ENCODE data around the gene ABCF1.

DNA sequence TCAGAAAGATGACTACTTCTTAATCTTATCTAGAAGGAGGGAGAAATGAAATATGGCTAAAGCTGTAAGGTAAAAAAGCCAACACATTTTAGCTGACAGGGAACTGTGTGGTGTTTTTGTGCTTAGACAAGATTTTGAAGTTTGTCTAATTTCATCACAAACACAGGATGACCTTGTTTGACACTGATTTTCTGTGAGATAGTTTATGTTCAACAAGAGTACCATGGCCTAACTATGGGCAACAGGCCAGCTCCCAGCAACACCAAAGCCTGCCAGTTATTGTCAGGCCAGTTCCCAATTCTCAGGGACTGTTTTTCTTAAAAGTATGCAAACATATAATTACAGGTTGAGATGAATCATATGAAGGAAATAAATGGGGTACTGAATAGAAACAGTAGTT lies 5.5 kb upstream of the ABCF1 start:
- TF ChIP-seq, protein P1, sequence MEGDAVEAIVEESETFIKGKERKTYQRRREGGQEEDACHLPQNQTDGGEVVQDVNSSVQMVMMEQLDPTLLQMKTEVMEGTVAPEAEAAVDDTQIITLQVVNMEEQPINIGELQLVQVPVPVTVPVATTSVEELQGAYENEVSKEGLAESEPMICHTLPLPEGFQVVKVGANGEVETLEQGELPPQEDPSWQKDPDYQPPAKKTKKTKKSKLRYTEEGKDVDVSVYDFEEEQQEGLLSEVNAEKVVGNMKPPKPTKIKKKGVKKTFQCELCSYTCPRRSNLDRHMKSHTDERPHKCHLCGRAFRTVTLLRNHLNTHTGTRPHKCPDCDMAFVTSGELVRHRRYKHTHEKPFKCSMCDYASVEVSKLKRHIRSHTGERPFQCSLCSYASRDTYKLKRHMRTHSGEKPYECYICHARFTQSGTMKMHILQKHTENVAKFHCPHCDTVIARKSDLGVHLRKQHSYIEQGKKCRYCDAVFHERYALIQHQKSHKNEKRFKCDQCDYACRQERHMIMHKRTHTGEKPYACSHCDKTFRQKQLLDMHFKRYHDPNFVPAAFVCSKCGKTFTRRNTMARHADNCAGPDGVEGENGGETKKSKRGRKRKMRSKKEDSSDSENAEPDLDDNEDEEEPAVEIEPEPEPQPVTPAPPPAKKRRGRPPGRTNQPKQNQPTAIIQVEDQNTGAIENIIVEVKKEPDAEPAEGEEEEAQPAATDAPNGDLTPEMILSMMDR (IDR thresholded peaks at IDR 0.05; ENCODE audit: borderline replicate concordance, extremely low read depth, low read length, poor library complexity, severe bottlenecking), result no peak
- TF ChIP-seq EZH2 (IDR thresholded peaks at IDR 0.05; ENCODE audit: borderline replicate concordance, low read depth, low read length, severe bottlenecking), result no peak

All from DND-41 (cell line).